ENCODE data around the gene TM4SF4.

Gene TM4SF4

GRCh38 chr3:149527531-149528339 lies 53.2 kb downstream of the TM4SF4 start:
- no peak overlapping the region for H3K4me3 Mint-ChIP-seq
- no peaks in the 10 kb centered on the region for H3K36me3 Mint-ChIP-seq (ENCODE audit: low read depth)
- H3K4me1 Mint-ChIP-seq (ENCODE audit: low read depth) = peaks cover under 1% of the 10 kb centered on the region
- intact Hi-C loops (cut with micrococcal nuclease) = no loop called here
- peaks cover 22% of the 10 kb centered on the region for H3K27me3 Mint-ChIP-seq
- H3K27ac Mint-ChIP-seq = no peak overlapping the region
- H3K9me3 Mint-ChIP-seq = no peaks in the 10 kb centered on the region

DNA sequence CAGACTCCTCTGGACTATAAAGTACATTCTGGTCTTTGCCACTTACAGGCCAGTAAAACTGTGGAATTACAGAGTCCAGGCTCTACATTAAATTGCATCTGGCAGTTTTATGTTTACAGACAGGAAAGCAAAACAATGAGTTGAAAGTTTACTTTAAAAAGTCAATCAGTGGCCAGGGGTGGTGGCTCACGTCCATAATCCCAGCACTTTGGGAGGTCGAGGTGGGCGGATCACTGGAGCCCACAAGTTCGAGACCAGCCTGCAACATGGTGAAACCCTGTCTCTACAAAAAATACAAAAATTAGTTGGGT lies 53.8 kb downstream of the TM4SF4 start:
- H3K9me3 Mint-ChIP-seq = no peaks in the 10 kb centered on the region
- no peak overlapping the region for H3K27ac Mint-ChIP-seq
- H3K27me3 Mint-ChIP-seq = peaks cover 25% of the 10 kb centered on the region
- no peak overlapping the region for H3K4me3 Mint-ChIP-seq
- H3K36me3 Mint-ChIP-seq (ENCODE audit: low read depth) = no peaks in the 10 kb centered on the region
- H3K4me1 Mint-ChIP-seq (ENCODE audit: low read depth) = peaks cover 6% of the 10 kb centered on the region
- intact Hi-C loops (cut with micrococcal nuclease) = no loop called here

DNA sequence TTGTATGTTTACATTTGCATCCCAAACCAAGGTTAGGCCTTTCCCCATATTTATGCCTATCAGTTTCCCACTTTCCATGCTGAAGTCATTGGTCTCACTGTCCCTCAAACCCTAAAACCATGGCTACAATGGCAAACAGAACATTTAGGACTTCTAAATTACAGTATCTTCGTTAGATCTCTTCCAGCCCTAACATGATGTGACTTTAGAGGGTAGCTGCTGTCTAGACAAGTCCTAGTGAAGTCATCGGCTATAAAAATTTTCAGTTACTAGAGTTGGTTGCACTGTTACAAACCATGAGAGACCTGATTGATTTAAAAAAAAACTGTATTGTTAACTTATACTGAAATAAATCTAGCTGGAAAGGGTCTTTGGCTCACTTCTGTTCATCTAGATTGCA lies 54.6 kb downstream of the TM4SF4 start:
- Mint-ChIP-seq H3K27me3 (peaks cover 23% of the 10 kb centered on the region), H3K27ac (no peak overlapping the region), H3K4me1 (ENCODE audit: low read depth) (peaks cover 6% of the 10 kb centered on the region), H3K4me3 (no peak overlapping the region), H3K36me3 (ENCODE audit: low read depth) (no peaks in the 10 kb centered on the region), H3K9me3 (no peaks in the 10 kb centered on the region)
- intact Hi-C loops (cut with micrococcal nuclease) = no loop called here

DNA sequence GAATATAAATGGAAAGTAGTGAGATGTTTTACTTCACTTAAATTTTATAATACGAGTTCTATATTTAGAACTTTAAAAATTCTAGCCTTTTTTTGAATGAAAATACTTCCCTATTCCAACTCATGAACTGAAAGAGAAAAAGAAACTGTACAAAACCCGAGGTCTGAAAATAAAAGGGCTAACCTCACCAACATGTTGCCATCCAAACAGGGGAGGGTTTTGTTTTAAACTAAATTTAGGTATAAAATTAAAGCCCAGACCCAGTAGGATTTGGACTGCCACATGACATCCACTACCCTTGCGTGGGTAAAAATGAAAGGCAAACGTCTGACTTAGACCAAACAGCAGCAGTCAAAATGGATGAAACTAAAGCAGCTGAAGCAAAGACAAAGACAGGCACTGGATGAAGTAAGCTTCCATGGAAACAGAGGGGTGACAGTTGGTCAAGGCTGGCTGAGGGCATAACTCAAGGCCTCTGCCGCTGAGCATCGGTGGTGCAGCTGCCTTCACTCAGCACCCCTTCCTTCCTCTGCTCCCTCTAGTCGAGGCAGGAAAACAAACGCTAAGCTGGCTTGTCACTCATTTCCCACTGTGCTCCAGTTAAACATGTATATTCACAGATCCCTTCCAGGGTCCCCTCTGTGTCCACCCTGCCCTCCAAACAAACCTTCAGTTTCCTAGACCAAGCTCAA lies 58.1 kb downstream of the TM4SF4 start:
- H3K4me3 Mint-ChIP-seq = peak overlapping the region; percentile 18
- H3K27me3 Mint-ChIP-seq = peaks cover 23% of the 10 kb centered on the region
- no peaks in the 10 kb centered on the region for H3K36me3 Mint-ChIP-seq (ENCODE audit: low read depth)
- H3K4me1 Mint-ChIP-seq (ENCODE audit: low read depth) = peaks cover 6% of the 10 kb centered on the region
- intact Hi-C loops (cut with micrococcal nuclease) = no loop called here
- no peak overlapping the region for H3K27ac Mint-ChIP-seq
- H3K9me3 Mint-ChIP-seq = no peaks in the 10 kb centered on the region

DNA sequence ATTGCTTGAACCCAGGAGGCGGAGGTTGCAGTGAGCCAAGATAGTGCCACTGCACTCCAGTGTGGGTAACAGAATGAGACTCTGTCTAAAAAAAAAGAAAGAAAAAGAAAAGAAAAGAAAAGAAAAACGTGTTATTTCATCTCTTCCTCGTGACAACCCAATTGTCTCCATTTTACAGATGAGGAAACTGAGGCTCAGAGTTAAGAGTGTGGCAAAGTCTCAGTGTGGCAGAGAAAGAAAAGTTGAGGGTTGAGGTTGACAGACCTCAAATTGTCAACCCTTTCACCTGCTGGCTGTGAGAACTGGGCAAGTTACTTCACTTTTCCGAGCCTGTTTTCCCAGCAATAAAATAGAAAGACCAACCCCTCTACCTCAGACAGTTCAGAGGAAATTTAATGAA lies 59.6 kb downstream of the TM4SF4 start:
- Mint-ChIP-seq H3K36me3 (ENCODE audit: low read depth) (no peaks in the 10 kb centered on the region), H3K27ac (no peak overlapping the region), H3K4me1 (ENCODE audit: low read depth) (peaks cover 6% of the 10 kb centered on the region), H3K4me3 (no peak overlapping the region), H3K9me3 (no peaks in the 10 kb centered on the region), H3K27me3 (peaks cover 23% of the 10 kb centered on the region)
- intact Hi-C loops (cut with micrococcal nuclease) = no loop called here

GRCh38 chr3:149534671-149535332 lies 60.3 kb downstream of the TM4SF4 start:
- intact Hi-C loops (cut with micrococcal nuclease) = no loop called here

DNA sequence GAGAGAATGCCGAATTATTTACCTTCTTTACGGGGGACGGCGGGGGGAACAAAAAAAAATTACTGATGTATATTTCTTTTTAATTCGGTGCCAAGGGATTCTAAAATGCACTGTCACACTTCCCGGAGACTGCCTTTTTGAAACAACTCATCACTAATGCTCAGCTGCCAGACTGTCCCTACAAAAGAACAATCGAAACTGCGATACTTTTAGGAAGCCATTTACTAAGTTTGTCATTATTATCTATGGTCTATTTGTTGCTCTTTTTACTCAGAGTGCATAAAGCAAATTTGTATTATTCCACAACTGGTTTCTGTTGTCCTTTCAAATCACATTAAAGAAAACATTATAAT lies 60.8 kb downstream of the TM4SF4 start:
- Mint-ChIP-seq H3K36me3 (ENCODE audit: low read depth) (no peaks in the 10 kb centered on the region), H3K4me3 (no peak overlapping the region), H3K27me3 (peaks cover 29% of the 10 kb centered on the region), H3K4me1 (ENCODE audit: low read depth) (peaks cover 6% of the 10 kb centered on the region), H3K27ac (no peak overlapping the region), H3K9me3 (no peaks in the 10 kb centered on the region)
- intact Hi-C loops (cut with micrococcal nuclease) = no loop called here

More at GRCh38 chr3:149534671-149535332, 60.3 kb downstream of the TM4SF4 start:
- no peaks in the 10 kb centered on the region for H3K36me3 Mint-ChIP-seq (ENCODE audit: low read depth)
- H3K27ac Mint-ChIP-seq = no peak overlapping the region
- peaks cover 25% of the 10 kb centered on the region for H3K27me3 Mint-ChIP-seq
- no peak overlapping the region for H3K4me3 Mint-ChIP-seq
- no peaks in the 10 kb centered on the region for H3K9me3 Mint-ChIP-seq
- H3K4me1 Mint-ChIP-seq (ENCODE audit: low read depth) = peaks cover 6% of the 10 kb centered on the region

GRCh38 chr3:149536429-149536828 lies 61.9 kb downstream of the TM4SF4 start:
- Mint-ChIP-seq H3K9me3 (no peaks in the 10 kb centered on the region), H3K4me1 (ENCODE audit: low read depth) (peaks cover 6% of the 10 kb centered on the region), H3K36me3 (ENCODE audit: low read depth) (no peaks in the 10 kb centered on the region), H3K27ac (no peak overlapping the region), H3K27me3 (peaks cover 29% of the 10 kb centered on the region), H3K4me3 (no peak overlapping the region)
- intact Hi-C loops (cut with micrococcal nuclease) = no loop called here

GRCh38 chr3:149538371-149538770 lies 63.9 kb downstream of the TM4SF4 start:
- intact Hi-C loops (cut with micrococcal nuclease) = no loop called here
- H3K36me3 Mint-ChIP-seq (ENCODE audit: low read depth) = no peaks in the 10 kb centered on the region

GRCh38 chr3:149541091-149541491 lies 66.6 kb downstream of the TM4SF4 start:
- Mint-ChIP-seq H3K27ac (no peak overlapping the region), H3K4me1 (ENCODE audit: low read depth) (no peaks in the 10 kb centered on the region), H3K4me3 (no peak overlapping the region), H3K27me3 (peaks cover 16% of the 10 kb centered on the region), H3K9me3 (no peaks in the 10 kb centered on the region), H3K36me3 (ENCODE audit: low read depth) (no peaks in the 10 kb centered on the region)
- intact Hi-C loops (cut with micrococcal nuclease) = no loop called here

More at GRCh38 chr3:149538371-149538770, 63.9 kb downstream of the TM4SF4 start:
- Mint-ChIP-seq H3K27ac (no peak overlapping the region), H3K4me1 (ENCODE audit: low read depth) (no peaks in the 10 kb centered on the region), H3K4me3 (no peak overlapping the region), H3K27me3 (peaks cover 27% of the 10 kb centered on the region), H3K9me3 (no peaks in the 10 kb centered on the region)

DNA sequence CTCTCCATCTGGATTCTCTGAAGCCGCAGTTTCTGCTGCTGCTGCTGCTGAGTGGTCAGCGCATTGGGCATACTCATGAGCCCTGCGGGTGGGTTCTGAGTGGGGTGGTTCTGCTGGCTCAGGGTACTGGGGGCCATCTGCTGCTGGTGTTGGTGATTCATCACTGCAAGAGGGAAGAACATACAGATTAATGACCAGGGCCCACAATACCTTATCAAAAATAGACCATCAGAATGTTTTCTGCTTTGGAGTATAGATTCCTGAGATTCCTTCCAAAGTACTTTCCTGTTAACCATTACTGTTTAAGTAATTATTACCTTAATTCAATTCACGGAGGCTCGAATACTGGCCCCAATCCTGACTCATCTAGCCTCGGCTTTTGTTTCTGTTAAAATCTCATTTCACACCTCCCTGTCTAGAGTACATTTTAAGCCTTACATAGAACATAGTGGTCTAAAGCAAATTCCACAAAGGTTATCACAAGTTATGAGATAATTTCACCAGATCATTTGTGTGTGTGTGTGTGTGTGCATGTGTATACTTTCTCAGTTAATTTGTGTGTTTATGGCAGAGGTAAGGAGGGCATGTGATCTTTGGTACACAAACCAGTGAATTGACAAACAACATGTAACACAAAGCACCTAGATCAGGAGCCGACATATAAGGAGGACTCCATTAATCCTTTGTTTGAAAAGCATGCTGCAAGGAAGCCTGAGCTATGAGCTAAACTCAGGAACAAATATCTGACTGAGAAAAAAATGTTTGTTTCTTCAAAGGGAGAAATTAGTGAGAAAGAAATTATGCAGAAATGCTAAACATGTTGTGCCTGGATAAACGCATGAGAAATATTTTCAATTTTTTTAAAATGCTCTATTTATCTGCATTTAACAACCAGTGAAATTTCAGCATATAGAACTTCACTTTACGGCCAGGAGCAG lies 68.1 kb downstream of the TM4SF4 start:
- peaks cover 22% of the 10 kb centered on the region for H3K27me3 Mint-ChIP-seq
- H3K27ac Mint-ChIP-seq = no peak overlapping the region
- H3K36me3 Mint-ChIP-seq (ENCODE audit: low read depth) = no peaks in the 10 kb centered on the region
- H3K9me3 Mint-ChIP-seq = no peaks in the 10 kb centered on the region
- H3K4me3 Mint-ChIP-seq = no peak overlapping the region
- no peaks in the 10 kb centered on the region for H3K4me1 Mint-ChIP-seq (ENCODE audit: low read depth)
- intact Hi-C loops (cut with micrococcal nuclease) = no loop called here

DNA sequence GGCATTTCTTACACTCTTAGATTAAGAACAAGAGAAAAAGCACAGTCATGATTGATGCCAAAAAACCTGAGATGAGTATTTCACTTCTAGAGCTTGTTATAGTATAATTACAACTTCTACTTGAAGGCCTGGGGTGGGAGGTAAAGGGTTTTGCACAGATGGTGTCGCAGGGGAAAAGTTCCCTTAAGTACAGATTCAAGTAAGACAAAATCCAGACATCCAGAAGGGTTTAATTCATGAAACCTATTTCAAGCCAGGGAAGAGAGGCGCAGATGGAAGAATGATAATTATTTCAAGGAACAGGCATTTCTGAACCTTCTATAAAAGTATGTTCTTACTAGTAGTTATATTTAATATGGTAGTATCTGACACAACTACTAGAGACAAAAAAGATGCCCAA lies 70.6 kb downstream of the TM4SF4 start:
- no peak overlapping the region for H3K27ac Mint-ChIP-seq
- H3K36me3 Mint-ChIP-seq (ENCODE audit: low read depth) = no peaks in the 10 kb centered on the region
- no peak overlapping the region for H3K4me3 Mint-ChIP-seq
- H3K27me3 Mint-ChIP-seq = peaks cover 29% of the 10 kb centered on the region
- intact Hi-C loops (cut with micrococcal nuclease) = no loop called here
- H3K4me1 Mint-ChIP-seq (ENCODE audit: low read depth) = no peaks in the 10 kb centered on the region
- H3K9me3 Mint-ChIP-seq = no peaks in the 10 kb centered on the region

DNA sequence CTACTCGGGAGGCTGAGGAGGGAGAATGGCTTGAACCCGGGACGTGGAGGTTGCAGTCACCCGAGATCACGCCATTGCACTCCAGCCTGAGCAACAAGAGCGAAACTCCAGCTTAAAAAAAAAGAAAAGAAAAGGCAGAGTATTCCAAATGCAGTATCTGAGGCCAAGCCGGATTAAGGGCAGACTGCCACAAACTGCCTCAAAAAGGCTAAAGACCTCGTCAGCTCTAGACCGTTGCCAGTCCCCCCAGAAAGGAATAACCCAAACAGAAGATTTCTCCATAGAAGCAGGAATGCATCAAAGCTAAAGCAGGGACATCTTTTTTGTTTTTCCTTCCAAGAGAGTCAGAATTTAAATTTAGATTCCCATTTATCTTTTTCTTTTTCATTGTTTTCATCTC lies 72.9 kb downstream of the TM4SF4 start:
- H3K27ac Mint-ChIP-seq = no peak overlapping the region
- intact Hi-C loops (cut with micrococcal nuclease) = no loop called here
- H3K36me3 Mint-ChIP-seq (ENCODE audit: low read depth) = no peaks in the 10 kb centered on the region
- peaks cover 35% of the 10 kb centered on the region for H3K27me3 Mint-ChIP-seq
- H3K4me3 Mint-ChIP-seq = no peak overlapping the region
- H3K4me1 Mint-ChIP-seq (ENCODE audit: low read depth) = no peaks in the 10 kb centered on the region
- no peaks in the 10 kb centered on the region for H3K9me3 Mint-ChIP-seq
